ENCODE data around the gene PDE8B.

The PDE8B gene

GRCh38 chr5:77168161-77168878, 42.2 kb upstream of the PDE8B start:
- Histone ChIP-seq H3K4me3 (ENCODE audit: low read length) (no peak overlapping the region), H3K79me2 (ENCODE audit: low read length) (no peaks in the 10 kb centered on the region), H4K20me1 (ENCODE audit: insufficient read depth, low read length) (no peaks in the 10 kb centered on the region), H3K27ac (ENCODE audit: low read length) (no peak overlapping the region), H2AFZ (ENCODE audit: low read depth, low read length) (no peak overlapping the region), H3K4me1 (ENCODE audit: low read length) (no peaks in the 10 kb centered on the region), H3K9ac (ENCODE audit: low read length) (no peak overlapping the region), H3K36me3 (replicated peaks; ENCODE audit: low read depth, low read length) (no peaks in the 10 kb centered on the region), H3K4me2 (ENCODE audit: low read length) (no peak overlapping the region), H3K9me3 (ENCODE audit: insufficient read depth, low read length) (no peaks in the 10 kb centered on the region), H3K27me3 (ENCODE audit: low read depth, low read length) (no peaks in the 10 kb centered on the region)
- TF ChIP-seq EZH2phosphoT487 (IDR thresholded peaks at IDR 0.05; ENCODE audit: low read depth) (no peak), CTCF (IDR thresholded peaks at IDR 0.05; ENCODE audit: low read depth, low read length) (no peak)

- no peaks in the 10 kb centered on the region for H3K9me3 ChIP-seq (ENCODE audit: insufficient read depth, low read length)
- no peak for TF ChIP-seq EZH2phosphoT487 (IDR thresholded peaks at IDR 0.05; ENCODE audit: low read depth)
- TF ChIP-seq CTCF (IDR thresholded peaks at IDR 0.05; ENCODE audit: low read depth, low read length) = no peak
- no peak overlapping the region for H2AFZ ChIP-seq (ENCODE audit: low read depth, low read length)
- no peak overlapping the region for H3K4me3 ChIP-seq (ENCODE audit: low read length)
- H3K79me2 ChIP-seq (ENCODE audit: low read length) = no peaks in the 10 kb centered on the region
- H3K27me3 ChIP-seq (ENCODE audit: low read depth, low read length) = no peaks in the 10 kb centered on the region
- no peak overlapping the region for H3K27ac ChIP-seq (ENCODE audit: low read length)
- H3K4me2 ChIP-seq (ENCODE audit: low read length) = no peak overlapping the region
- H3K9ac ChIP-seq (ENCODE audit: low read length) = no peak overlapping the region
- H4K20me1 ChIP-seq (ENCODE audit: insufficient read depth, low read length) = no peaks in the 10 kb centered on the region
- no peaks in the 10 kb centered on the region for H3K4me1 ChIP-seq (ENCODE audit: low read length)
- H3K36me3 ChIP-seq (replicated peaks; ENCODE audit: low read depth, low read length) = no peaks in the 10 kb centered on the region
These were observed 41.6 kb upstream of the PDE8B start for GRCh38 chr5:77168879-77169244.

GRCh38 chr5:77170196-77170890, 40.1 kb upstream of the PDE8B start:
- H3K27ac ChIP-seq (ENCODE audit: low read length) = no peak overlapping the region
- no peak overlapping the region for H3K9ac ChIP-seq (ENCODE audit: low read length)

More at GRCh38 chr5:77170196-77170890, 40.1 kb upstream of the PDE8B start:
- Histone ChIP-seq H3K9me3 (ENCODE audit: insufficient read depth, low read length) (no peaks in the 10 kb centered on the region), H4K20me1 (ENCODE audit: insufficient read depth, low read length) (no peaks in the 10 kb centered on the region), H3K36me3 (replicated peaks; ENCODE audit: low read depth, low read length) (no peaks in the 10 kb centered on the region), H3K4me1 (ENCODE audit: low read length) (no peaks in the 10 kb centered on the region), H2AFZ (ENCODE audit: low read depth, low read length) (no peak overlapping the region), H3K4me2 (ENCODE audit: low read length) (no peak overlapping the region), H3K4me3 (ENCODE audit: low read length) (no peak overlapping the region), H3K27me3 (ENCODE audit: low read depth, low read length) (no peaks in the 10 kb centered on the region), H3K79me2 (ENCODE audit: low read length) (no peaks in the 10 kb centered on the region)
- TF ChIP-seq EZH2phosphoT487 (IDR thresholded peaks at IDR 0.05; ENCODE audit: low read depth) (no peak), CTCF (IDR thresholded peaks at IDR 0.05; ENCODE audit: low read depth, low read length) (no peak)
